Measurements from ENCODE around the gene LRRN4CL.

Gene LRRN4CL

GRCh38 chr11:62666259-62666926 lies 22.9 kb downstream of the LRRN4CL start:
- Histone ChIP-seq H3K27me3 (no peaks in the 10 kb centered on the region), H3K9me3 (no peaks in the 10 kb centered on the region), H3K4me3 (ENCODE audit: low read depth, low read length) (peak overlapping the region; percentile 93), H3K4me1 (no peaks in the 10 kb centered on the region), H3K36me3 (peaks cover 27% of the 10 kb centered on the region)
- no peak for DNase-seq
- no peak for TF ChIP-seq CTCF (IDR thresholded peaks at IDR 0.05; ENCODE audit: low read depth, low read length)

GRCh38 chr11:62665599-62666258 lies 23.6 kb downstream of the LRRN4CL start:
- peak; percentile 24 for DNase-seq
- no peak for TF ChIP-seq CTCF (IDR thresholded peaks at IDR 0.05; ENCODE audit: low read depth, low read length)
- Histone ChIP-seq H3K27me3 (no peaks in the 10 kb centered on the region), H3K4me3 (ENCODE audit: low read depth, low read length) (peak overlapping the region; percentile 93), H3K36me3 (peaks cover 27% of the 10 kb centered on the region), H3K9me3 (no peaks in the 10 kb centered on the region), H3K4me1 (no peaks in the 10 kb centered on the region)

GRCh38 chr11:62665075-62665598 lies 24.2 kb downstream of the LRRN4CL start, which contains the start of the genes C11orf98 and CSKMT:
Gene C11orf98, minus strand, starts transcription at chr11:62665210. Its CDS starts 41 bp downstream, at chr11:62665169.
Gene CSKMT, plus strand, starts transcription at chr11:62665312. Its CDS starts 568 bp downstream, at chr11:62665880.
- Histone ChIP-seq H3K4me3 (ENCODE audit: low read depth, low read length) (peak within 1 kb of the TSS; percentile 93), H3K9me3 (no peaks in the 10 kb centered on the region), H3K4me1 (no peaks in the 10 kb centered on the region), H3K27me3 (no peaks in the 10 kb centered on the region), H3K36me3 (peaks cover 27% of the 10 kb centered on the region)
- no peak for TF ChIP-seq CTCF (IDR thresholded peaks at IDR 0.05; ENCODE audit: low read depth, low read length)
- peak; percentile 89 for DNase-seq

GRCh38 chr11:62664405-62665074 lies 24.8 kb downstream of the LRRN4CL start:
- peak overlapping the region; percentile 93 for H3K4me3 ChIP-seq (ENCODE audit: low read depth, low read length)
- peak; percentile 45 for DNase-seq
- TF ChIP-seq CTCF (IDR thresholded peaks at IDR 0.05; ENCODE audit: low read depth, low read length) = no peak
- H3K4me1 ChIP-seq = no peaks in the 10 kb centered on the region
- no peaks in the 10 kb centered on the region for H3K27me3 ChIP-seq
- peaks cover 27% of the 10 kb centered on the region for H3K36me3 ChIP-seq
- H3K9me3 ChIP-seq = no peaks in the 10 kb centered on the region

- TF ChIP-seq CTCF (IDR thresholded peaks at IDR 0.05; ENCODE audit: low read depth, low read length) = no peak
- no peak for DNase-seq
- no peaks in the 10 kb centered on the region for H3K9me3 ChIP-seq
- H3K36me3 ChIP-seq = no peaks in the 10 kb centered on the region
- no peak overlapping the region for H3K4me3 ChIP-seq (ENCODE audit: low read depth, low read length)
- no peaks in the 10 kb centered on the region for H3K4me1 ChIP-seq
- H3K27me3 ChIP-seq = no peaks in the 10 kb centered on the region
Observed at GRCh38 chr11:62656796-62657429, 32.4 kb downstream of the LRRN4CL start.
